Neural cell (in vitro differentiated cells): ENCODE results near the gene SORCS1. TPM values are rescaled to one million over a fixed set of nuclear protein-coding genes. Genes with fewer than 3 reads are reported as not detected.

Experiments used
- H2AFZ ChIP-seq: fragments of 200-600, 300-800 bp; sonication (generic), shearing (Covaris generic); 2 replicates; pipeline ENCODE4 v1.6.0; 2014; ENCODE audit warnings: low read depth, mild to moderate bottlenecking, antibody characterized with exemption, low read length, moderate library complexity
- H3F3A ChIP-seq: fragments of 200-600 bp; shearing (Covaris generic); 2 replicates; pipeline ENCODE4 v1.6.1; 2016; ENCODE audit warnings: mild to moderate bottlenecking, moderate library complexity, mixed read lengths, antibody characterized with exemption, low read length; ENCODE audit not compliant: insufficient read depth, poor library complexity, severe bottlenecking
- H3K27ac ChIP-seq: fragments of 200-600, 300-800 bp; sonication (generic), shearing (Covaris generic); 2 replicates; pipeline ENCODE4 v1.5.1; 2014; ENCODE audit warnings: mild to moderate bottlenecking, low read length, moderate library complexity
- H3K27me3 ChIP-seq: fragments of 300-800, 200-600 bp; sonication (generic), shearing (Covaris generic); 2 replicates; pipeline ENCODE4 v1.6.0; 2014; ENCODE audit warnings: mild to moderate bottlenecking, low read depth, low read length, moderate library complexity; ENCODE audit not compliant: insufficient read depth
- H3K36me3 ChIP-seq: fragments of 300-800, 200-600 bp; sonication (generic), shearing (Covaris generic); 2 replicates; pipeline ENCODE4 v1.5.1; 2014; ENCODE audit warnings: mild to moderate bottlenecking, antibody characterized with exemption, low read length, moderate library complexity; ENCODE audit not compliant: insufficient read depth
- H3K4me2 ChIP-seq: fragments of 300-800, 200-600 bp; sonication (generic), shearing (Covaris generic); 2 replicates; pipeline ENCODE4 v1.6.0; 2014; ENCODE audit warnings: mild to moderate bottlenecking, low read length
- H3K4me3 ChIP-seq: fragments of 300-800, 200-600 bp; sonication (generic), shearing (Covaris generic); 2 replicates; pipeline ENCODE4 v1.5.1; 2014; ENCODE audit warnings: mild to moderate bottlenecking, low read length, moderate library complexity
- H3K79me2 ChIP-seq: fragments of 200-600 bp; shearing (Covaris generic); replicated peaks from 2 replicates; pipeline ENCODE4 v1.6.0; 2014; ENCODE audit warnings: mild to moderate bottlenecking, low read length, moderate library complexity; ENCODE audit not compliant: insufficient read depth
- H3K9ac ChIP-seq: fragments of 300-800, 200-600 bp; sonication (generic), shearing (Covaris generic); 2 replicates; pipeline ENCODE4 v1.6.1; 2016; ENCODE audit warnings: mild to moderate bottlenecking, low read length, mixed read lengths
- H3K9me2 ChIP-seq: fragments of 200-600 bp; shearing (Covaris generic); 2 replicates; pipeline ENCODE4 v1.6.1; 2016; ENCODE audit warnings: mild to moderate bottlenecking, low read length, mixed read lengths; ENCODE audit not compliant: insufficient read depth
- H3K9me3 ChIP-seq: fragments of 200-600, 300-800 bp; sonication (generic), shearing (Covaris generic); 2 replicates; pipeline ENCODE4 v1.6.1; 2016; ENCODE audit warnings: mild to moderate bottlenecking, mixed run types, low read length, moderate library complexity, mixed read lengths
- H4K20me1 ChIP-seq: fragments of 200-600 bp; shearing (Covaris generic); 2 replicates; pipeline ENCODE4 v1.6.1; 2016; ENCODE audit warnings: mild to moderate bottlenecking, mixed run types; ENCODE audit not compliant: insufficient read depth
- EP300 ChIP-seq: fragments of 450-650 bp; conservative IDR thresholded peaks from 2 replicates; pipeline ENCODE4 v1.6.1; 2014; ENCODE audit warnings: antibody characterized with exemption, mild to moderate bottlenecking, moderate library complexity; ENCODE audit not compliant: poor library complexity, severe bottlenecking
- EZH2 ChIP-seq: fragments of 200-600, 300-800 bp; shearing (Covaris generic), sonication (generic); IDR thresholded peaks from 2 replicates; pipeline ENCODE4 v1.6.1; 2014; ENCODE audit warnings: antibody characterized with exemption, low read length, borderline replicate concordance, mild to moderate bottlenecking; ENCODE audit not compliant: insufficient read depth, poor library complexity, severe bottlenecking
- POLR2AphosphoS5 ChIP-seq: IDR thresholded peaks from 2 replicates; pipeline ENCODE4 v1.6.1; 2012
- SMC3 ChIP-seq: fragments of 450-650 bp; conservative IDR thresholded peaks from 2 replicates; pipeline ENCODE4 v1.6.1; 2014; ENCODE audit warnings: antibody characterized with exemption, mild to moderate bottlenecking, moderate library complexity; ENCODE audit not compliant: poor library complexity
- TAF1 ChIP-seq: IDR thresholded peaks from 2 replicates; pipeline ENCODE4 v1.6.1; 2012; ENCODE audit warnings: low read depth
- polyA plus RNA-seq: library from polyadenylated mRNA; depleted of rRNA; stranded (reverse); fragments of >200 nt; gene quantifications from 2 replicates; pipeline ENCODE4 v1.2.3, GENCODE V29; 2014
- TF ChIP-seq, protein P1 (sequence below): IDR thresholded peaks from 2 replicates; pipeline ENCODE4 v1.6.1; 2012; ENCODE audit warnings: borderline replicate concordance
- TF ChIP-seq, protein P2 (sequence below): fragments of 450-650 bp; IDR thresholded peaks from 2 replicates; pipeline ENCODE4 v1.5.1; 2014; ENCODE audit warnings: antibody characterized with exemption, mild to moderate bottlenecking, moderate library complexity; ENCODE audit not compliant: poor library complexity, severe bottlenecking

The SORCS1 gene
- polyA plus RNA-seq, 1 donor from 2014 or later = 27.0 TPM

- Histone ChIP-seq H3K36me3 (no peaks in the 10 kb centered on the region), H3K79me2 (no peaks in the 10 kb centered on the region), H3K9me3 (no peaks in the 10 kb centered on the region), H4K20me1 (no peaks in the 10 kb centered on the region), H2AFZ (no peak overlapping the region), H3F3A (no peaks in the 10 kb centered on the region), H3K4me3 (no peak overlapping the region), H3K27ac (no peak overlapping the region), H3K9me2 (no peaks in the 10 kb centered on the region), H3K4me2 (no peak overlapping the region), H3K27me3 (no peaks in the 10 kb centered on the region), H3K9ac (no peak overlapping the region)
- TF ChIP-seq POLR2AphosphoS5 = no peak
- TF ChIP-seq, protein P1, sequence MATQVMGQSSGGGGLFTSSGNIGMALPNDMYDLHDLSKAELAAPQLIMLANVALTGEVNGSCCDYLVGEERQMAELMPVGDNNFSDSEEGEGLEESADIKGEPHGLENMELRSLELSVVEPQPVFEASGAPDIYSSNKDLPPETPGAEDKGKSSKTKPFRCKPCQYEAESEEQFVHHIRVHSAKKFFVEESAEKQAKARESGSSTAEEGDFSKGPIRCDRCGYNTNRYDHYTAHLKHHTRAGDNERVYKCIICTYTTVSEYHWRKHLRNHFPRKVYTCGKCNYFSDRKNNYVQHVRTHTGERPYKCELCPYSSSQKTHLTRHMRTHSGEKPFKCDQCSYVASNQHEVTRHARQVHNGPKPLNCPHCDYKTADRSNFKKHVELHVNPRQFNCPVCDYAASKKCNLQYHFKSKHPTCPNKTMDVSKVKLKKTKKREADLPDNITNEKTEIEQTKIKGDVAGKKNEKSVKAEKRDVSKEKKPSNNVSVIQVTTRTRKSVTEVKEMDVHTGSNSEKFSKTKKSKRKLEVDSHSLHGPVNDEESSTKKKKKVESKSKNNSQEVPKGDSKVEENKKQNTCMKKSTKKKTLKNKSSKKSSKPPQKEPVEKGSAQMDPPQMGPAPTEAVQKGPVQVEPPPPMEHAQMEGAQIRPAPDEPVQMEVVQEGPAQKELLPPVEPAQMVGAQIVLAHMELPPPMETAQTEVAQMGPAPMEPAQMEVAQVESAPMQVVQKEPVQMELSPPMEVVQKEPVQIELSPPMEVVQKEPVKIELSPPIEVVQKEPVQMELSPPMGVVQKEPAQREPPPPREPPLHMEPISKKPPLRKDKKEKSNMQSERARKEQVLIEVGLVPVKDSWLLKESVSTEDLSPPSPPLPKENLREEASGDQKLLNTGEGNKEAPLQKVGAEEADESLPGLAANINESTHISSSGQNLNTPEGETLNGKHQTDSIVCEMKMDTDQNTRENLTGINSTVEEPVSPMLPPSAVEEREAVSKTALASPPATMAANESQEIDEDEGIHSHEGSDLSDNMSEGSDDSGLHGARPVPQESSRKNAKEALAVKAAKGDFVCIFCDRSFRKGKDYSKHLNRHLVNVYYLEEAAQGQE = no peak
- TF ChIP-seq EP300 = no peak
Observed at GRCh38 chr10:107071301-107071700, 93.2 kb downstream of the SORCS1 start.

- H2AFZ ChIP-seq = no peak overlapping the region
- no peaks in the 10 kb centered on the region for H3K36me3 ChIP-seq
- no peak overlapping the region for H3K4me2 ChIP-seq
- no peak overlapping the region for H3K27ac ChIP-seq
- H3K9me2 ChIP-seq = no peaks in the 10 kb centered on the region
- no peaks in the 10 kb centered on the region for H3K27me3 ChIP-seq
- no peak overlapping the region for H3K9ac ChIP-seq
- TF ChIP-seq EZH2 (no peak), SMC3 (no peak), TAF1 (no peak), POLR2AphosphoS5 (no peak), EP300 (no peak)
- TF ChIP-seq, protein P1 = no peak
- TF ChIP-seq, protein P2, sequence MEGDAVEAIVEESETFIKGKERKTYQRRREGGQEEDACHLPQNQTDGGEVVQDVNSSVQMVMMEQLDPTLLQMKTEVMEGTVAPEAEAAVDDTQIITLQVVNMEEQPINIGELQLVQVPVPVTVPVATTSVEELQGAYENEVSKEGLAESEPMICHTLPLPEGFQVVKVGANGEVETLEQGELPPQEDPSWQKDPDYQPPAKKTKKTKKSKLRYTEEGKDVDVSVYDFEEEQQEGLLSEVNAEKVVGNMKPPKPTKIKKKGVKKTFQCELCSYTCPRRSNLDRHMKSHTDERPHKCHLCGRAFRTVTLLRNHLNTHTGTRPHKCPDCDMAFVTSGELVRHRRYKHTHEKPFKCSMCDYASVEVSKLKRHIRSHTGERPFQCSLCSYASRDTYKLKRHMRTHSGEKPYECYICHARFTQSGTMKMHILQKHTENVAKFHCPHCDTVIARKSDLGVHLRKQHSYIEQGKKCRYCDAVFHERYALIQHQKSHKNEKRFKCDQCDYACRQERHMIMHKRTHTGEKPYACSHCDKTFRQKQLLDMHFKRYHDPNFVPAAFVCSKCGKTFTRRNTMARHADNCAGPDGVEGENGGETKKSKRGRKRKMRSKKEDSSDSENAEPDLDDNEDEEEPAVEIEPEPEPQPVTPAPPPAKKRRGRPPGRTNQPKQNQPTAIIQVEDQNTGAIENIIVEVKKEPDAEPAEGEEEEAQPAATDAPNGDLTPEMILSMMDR = no peak
- no peaks in the 10 kb centered on the region for H3K9me3 ChIP-seq
- H4K20me1 ChIP-seq = no peaks in the 10 kb centered on the region
- H3F3A ChIP-seq = no peaks in the 10 kb centered on the region
- H3K79me2 ChIP-seq = no peaks in the 10 kb centered on the region
- H3K4me3 ChIP-seq = no peak overlapping the region
Observed at GRCh38 chr10:107067843-107068242, 96.7 kb downstream of the SORCS1 start.
